22Rv1 (cell line): Measurements from ENCODE around the gene BLID.

Experiments
- ZFX ChIP-seq: fragments of 450-650 bp; IDR thresholded peaks from 2 replicates; pipeline ENCODE4 v1.6.1; 2017; ENCODE audit warnings: antibody characterized with exemption, borderline replicate concordance
- TF ChIP-seq, protein P1 (sequence below): fragments of 450-650 bp; IDR thresholded peaks from 2 replicates; pipeline ENCODE4 v1.5.1; 2017; ENCODE audit warnings: mild to moderate bottlenecking

DNA sequence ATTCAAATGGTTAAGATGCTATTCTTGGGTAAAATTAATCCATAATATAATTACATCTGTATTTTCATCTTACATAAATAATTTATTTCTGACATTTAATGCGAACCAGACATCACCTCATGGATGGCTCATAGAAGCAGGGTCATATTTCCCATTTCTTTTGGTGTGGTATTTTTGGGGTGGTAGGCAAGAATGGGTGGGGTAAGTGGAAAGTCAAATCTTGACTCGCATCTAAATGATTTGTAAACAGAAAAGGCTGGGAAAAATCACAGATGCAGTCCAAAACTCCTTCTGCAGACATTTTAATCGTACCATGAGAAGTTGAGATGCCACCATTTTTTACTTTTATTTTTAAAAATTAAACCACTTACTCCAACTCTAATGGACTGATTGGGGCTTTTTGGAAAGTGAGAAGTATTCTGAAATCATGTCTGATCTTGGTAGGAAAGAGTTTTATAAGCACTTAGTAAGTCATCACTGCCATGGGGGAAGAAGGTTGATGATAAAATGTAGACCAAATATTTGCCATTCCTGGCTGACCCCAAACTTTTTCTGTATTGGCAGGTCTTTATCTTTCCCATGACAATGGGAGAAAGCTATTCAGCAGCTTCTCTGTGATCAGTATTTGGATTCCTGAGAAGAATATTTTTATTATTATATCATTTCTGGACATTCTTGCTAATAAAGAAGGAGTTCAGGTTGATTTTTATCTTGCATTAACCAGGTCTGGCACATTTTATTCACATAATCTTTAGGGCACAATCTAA lies 47.2 kb upstream of the BLID start:
- TF ChIP-seq, protein P1, sequence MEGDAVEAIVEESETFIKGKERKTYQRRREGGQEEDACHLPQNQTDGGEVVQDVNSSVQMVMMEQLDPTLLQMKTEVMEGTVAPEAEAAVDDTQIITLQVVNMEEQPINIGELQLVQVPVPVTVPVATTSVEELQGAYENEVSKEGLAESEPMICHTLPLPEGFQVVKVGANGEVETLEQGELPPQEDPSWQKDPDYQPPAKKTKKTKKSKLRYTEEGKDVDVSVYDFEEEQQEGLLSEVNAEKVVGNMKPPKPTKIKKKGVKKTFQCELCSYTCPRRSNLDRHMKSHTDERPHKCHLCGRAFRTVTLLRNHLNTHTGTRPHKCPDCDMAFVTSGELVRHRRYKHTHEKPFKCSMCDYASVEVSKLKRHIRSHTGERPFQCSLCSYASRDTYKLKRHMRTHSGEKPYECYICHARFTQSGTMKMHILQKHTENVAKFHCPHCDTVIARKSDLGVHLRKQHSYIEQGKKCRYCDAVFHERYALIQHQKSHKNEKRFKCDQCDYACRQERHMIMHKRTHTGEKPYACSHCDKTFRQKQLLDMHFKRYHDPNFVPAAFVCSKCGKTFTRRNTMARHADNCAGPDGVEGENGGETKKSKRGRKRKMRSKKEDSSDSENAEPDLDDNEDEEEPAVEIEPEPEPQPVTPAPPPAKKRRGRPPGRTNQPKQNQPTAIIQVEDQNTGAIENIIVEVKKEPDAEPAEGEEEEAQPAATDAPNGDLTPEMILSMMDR, result no peak
- no peak for TF ChIP-seq ZFX
